Glomerular endothelial cell (primary cell): ENCODE measurements around the gene R3HDM2. TPM values are rescaled to one million over a fixed set of nuclear protein-coding genes. Genes with fewer than 3 reads are reported as not detected.
A peak's percentile ranks its signal among the peaks of the same experiment; 100 is the strongest.
"Not testable (repeated sequence)": the region's sequence is repeated elsewhere in the genome, so short reads cannot be mapped to it uniquely, and the experiment has no call there.

Source experiments
- DNase-seq: peaks from one replicate; pipeline ENCODE4 v3.0.0-alpha.2; 2011; ENCODE audit warnings: low read depth, low spot score; ENCODE audit errors: extremely low read depth
- total RNA-seq: library from RNA; depleted of rRNA; stranded (reverse); fragments of >200 nt; gene quantifications from 2 replicates; pipeline ENCODE4 v1.2.3, GENCODE V29; 2015

R3HDM2 gene
- total RNA-seq, 1 donor from 2014 or later: 18.6 TPM

- DNase-seq: no peak
These were observed 46.4 kb downstream of the R3HDM2 start for GRCh38 chr12:57384478-57384877.

DNA sequence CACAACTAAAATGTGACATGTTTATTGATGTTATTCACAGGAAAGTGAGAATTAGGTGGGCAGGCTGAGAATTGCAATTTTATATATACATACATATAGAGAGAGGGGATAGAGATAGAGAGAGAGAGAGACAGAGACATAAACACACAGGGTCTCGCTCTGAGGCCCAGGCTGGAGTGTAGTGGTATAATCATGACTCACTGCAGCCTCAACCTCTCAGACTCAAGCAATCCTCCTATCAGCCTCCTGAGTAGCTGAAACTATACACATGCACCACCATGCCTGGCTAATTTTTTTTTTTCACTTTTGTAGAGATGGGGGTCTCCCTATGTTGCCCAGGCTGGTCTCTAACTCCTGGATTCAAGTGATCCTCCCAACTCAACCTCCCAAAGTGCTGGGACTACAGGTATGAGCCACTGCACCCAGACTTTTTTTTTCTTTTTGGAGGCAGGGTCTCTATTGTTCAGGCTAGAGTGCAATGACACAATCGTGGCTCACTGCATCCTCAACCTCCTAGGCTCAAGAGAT lies 49.1 kb downstream of the R3HDM2 start:
- DNase-seq: no peak

DNA sequence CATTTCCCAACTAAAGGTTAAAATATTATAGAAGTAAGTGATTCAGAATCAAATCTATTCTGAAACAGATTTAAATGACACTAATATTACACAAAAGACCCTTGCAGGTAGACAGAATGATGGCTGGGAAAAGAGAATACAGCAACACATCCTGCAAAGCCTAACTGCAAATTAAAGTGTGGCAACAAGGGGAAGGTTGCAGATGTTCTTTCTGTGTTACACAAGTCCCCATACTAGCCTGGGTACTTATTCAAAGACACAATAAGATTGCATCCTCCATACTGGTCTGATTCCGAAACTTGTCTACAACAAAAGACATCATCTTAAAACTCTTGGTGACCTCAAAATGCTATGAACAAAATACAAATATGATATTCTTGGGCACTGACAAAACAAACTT lies 50.5 kb downstream of the R3HDM2 start:
- DNase-seq: no peak

DNA sequence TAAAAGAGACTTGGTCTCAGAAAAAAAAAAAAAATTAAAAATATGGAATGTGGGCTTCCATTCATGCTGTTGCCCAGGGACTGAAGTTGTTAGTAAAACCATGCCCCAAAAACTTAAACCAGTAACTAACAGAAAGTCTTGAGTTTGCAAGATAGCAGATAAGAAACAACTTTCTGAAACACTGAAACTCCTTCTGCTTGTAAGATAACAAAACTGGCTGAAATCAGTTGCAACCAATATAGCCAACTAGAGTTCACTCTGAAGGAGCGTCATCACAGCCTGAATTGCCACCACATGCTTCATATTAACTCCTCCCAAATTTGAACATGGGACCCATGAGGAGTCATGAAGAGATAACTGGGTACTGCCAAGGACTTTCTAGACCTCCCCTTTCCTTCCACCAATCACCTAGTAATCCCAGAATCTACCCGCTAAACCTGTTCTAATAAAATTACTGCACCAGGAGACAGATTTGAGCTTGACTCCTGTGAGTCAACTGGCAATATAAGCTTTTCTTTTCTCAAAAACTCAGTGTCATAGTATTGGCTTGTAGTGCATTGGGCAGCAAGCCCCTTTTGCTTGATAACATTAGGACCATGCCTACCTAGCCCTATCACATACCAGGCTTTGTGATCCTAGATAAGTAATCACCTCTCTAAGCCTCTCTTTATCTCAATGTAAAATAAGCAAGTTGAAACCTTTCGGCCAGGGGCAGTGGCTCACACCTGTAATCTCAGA lies 53.6 kb downstream of the R3HDM2 start:
- DNase-seq: no peak

DNA sequence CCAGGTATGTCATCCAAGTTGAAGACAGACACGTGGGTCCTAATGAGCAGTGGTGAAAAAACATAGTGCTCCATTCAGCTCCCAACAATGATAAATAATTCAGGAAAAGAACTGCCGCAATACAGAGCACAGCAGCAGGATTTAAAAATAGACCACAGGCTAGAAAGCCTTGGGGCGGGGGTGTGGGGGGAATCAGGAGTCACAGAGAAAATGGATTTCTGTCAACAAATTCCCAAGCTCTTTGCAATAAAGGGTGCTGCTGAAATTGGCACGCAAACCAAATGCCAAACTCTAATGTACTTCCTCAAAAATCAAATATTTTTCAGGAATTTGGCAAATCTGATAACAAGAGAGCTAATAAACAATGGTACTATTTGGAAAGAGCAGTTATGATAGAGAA lies 58.6 kb downstream of the R3HDM2 start:
- no peak for DNase-seq

DNA sequence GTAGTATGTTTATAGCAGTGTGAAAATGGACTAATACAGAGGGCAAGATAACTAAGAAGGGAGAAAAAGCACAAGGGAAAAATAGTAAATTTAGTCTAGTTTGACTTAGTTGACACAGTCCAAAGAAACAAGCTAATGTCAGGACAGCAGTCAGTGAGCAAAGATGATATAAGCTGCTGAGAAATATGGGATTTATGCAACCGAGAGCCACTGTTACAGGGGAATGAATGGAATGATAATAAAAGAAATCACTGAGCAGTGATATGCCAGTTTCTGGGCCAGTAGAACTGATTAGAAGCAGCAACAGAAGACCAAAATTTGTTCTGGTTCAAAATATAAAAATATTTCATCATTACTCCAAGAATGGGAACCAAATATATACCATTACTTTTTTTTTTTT lies 60.1 kb downstream of the R3HDM2 start:
- DNase-seq: no peak

DNA sequence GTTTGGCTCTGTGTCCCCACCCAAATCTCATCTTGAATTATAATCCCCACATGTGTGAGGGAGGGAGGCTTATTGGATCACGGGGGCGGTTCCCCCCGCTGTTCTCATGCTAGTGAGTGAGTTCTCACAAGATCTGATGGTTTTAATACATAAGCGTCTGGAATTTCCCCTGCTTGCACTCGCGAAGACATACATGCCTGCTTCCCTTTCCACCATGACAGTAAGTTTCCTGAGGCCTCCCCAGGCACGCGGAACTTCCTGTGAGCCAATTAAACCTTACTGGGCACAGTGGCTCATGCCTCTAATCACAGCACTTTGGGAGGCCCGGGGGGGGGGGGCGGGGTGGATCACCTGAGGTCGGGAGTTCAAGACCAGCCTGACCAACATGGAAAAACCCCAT lies 60.8 kb downstream of the R3HDM2 start:
- DNase-seq: no peak

DNA sequence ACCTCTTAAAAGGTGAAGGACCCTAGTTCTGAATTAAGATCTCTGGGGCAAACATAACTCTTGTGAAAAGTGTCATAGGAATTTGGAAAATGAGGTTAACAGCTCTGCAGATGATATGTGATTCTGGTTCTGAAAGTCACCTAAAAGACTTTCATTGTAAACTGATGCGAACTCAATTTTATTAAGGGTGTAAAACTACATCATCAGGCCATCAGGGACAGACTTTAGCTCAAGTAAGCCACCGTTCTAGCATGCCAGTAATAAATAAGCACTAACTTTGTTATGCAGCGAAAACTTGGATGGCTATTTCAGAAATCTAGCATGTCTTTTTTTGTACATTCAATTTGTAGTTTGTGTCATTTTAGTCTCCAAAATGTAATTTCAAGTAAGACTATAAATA lies 61.6 kb downstream of the R3HDM2 start:
- no peak for DNase-seq

- DNase-seq: no peak
These were observed 62.3 kb downstream of the R3HDM2 start for GRCh38 chr12:57368349-57369095.

GRCh38 chr12:57367121-57367520 lies 63.7 kb downstream of the R3HDM2 start:
- no peak for DNase-seq

DNA sequence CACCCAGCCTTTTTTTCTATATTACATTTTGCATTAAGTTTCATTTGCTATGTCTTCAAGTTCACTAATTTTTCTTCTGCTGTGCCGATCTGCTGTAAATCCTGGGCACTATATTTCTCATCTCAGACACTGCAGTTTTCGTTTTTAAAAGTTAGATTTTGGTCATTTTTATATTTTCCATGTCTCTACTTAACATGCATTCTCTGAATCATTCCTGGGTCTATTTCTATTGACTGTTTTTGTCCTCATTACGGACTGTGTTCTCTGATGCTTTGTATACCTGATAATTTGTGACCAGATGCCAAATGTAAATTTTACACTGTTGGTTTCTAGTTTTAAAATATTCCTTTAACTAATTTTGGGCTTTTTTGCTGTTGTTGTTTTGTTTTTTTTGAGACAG lies 64.5 kb downstream of the R3HDM2 start:
- DNase-seq: no peak

DNA sequence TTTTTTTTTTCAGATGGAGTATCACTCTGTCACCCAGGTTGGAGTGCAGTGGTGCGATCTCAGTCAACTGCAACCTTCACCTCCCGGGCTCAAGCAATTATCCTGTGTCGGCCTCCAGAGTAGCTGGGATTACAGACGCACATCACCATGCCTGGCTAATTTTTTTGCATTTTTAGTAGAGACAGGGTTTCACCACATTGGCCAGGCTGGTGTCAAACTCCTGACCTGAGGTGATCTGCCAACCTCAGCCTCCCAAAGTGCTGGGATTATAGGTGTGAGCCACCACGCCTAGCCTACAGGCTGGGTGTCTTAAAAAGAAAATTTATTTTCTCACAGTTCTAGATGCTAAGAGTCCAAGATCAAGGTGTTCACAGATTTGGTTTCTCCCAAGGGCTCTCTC lies 66.7 kb downstream of the R3HDM2 start:
- not testable (repeated sequence) for DNase-seq

GRCh38 chr12:57360468-57360867 lies 70.4 kb downstream of the R3HDM2 start:
- DNase-seq: no peak

GRCh38 chr12:57358646-57359045 lies 72.2 kb downstream of the R3HDM2 start:
- no peak for DNase-seq

DNA sequence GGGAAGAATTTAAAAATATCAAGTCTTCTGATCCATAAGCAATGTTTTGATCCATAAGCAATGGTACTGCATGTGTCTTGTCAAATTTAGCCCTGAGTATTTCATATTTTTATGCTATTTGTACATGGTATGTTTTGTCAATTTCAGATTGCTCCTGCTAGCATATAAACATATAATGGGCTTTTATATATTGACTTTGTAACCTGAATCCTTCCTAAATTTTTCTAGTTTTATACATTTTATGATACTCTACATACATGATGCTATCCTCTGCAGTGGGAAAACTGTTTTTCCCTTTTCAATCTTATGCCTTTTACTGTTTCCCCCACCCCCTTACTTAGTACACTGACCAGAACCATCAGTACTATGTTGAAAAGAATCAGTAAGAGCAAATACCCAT lies 75.1 kb downstream of the R3HDM2 start:
- no peak for DNase-seq

DNA sequence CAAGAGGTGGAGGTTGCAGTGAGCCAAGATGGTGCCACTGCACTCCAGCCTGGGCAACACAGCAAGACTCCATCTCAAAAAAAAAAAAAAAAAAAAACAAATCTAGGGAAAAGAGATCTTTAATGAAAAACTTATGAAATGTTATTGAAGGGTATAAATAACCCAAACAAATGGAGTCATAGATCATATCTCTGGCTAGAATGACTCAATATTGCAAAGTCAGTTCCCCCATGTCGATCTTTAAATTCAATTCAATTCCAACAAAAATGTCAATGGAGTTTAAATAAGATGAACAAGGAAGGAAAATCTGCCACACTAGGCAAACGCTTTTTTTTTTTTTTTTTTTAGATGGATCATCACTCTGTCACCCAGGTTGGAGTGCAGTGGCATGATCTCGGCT lies 78.7 kb downstream of the R3HDM2 start:
- DNase-seq: no peak

GRCh38 chr12:57347284-57347683 lies 83.6 kb downstream of the R3HDM2 start:
- DNase-seq: no peak

DNA sequence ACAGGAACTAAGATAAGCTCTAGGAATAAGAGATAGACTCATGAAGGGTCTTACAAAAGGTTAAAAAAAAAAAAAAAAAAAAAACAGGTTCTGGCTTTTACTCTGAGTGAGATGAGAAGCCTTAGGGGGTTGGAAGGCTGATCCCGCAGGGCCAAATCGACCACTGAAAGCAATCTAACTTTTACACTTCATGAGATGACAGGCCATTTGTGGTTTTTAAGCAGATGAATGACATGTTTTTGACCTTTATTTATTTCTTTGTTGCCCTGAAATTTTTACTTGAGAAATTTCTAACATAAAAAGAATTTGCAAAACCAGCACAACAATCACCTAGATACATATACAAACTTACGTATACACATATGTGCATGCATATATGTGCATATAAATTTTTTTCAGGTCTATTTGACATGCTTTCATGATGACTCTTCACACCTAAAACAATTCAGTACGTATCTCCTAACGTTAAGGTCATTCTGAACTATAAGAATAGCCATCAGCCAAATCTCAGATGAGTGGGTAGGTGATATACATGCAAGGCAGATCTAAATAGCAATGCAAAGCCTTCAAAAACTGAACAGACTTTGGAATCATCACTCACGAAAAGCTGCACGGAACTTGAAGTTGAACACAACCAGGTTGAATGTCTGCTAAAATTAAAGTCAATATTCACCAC lies 87.0 kb downstream of the R3HDM2 start:
- no peak for DNase-seq

DNA sequence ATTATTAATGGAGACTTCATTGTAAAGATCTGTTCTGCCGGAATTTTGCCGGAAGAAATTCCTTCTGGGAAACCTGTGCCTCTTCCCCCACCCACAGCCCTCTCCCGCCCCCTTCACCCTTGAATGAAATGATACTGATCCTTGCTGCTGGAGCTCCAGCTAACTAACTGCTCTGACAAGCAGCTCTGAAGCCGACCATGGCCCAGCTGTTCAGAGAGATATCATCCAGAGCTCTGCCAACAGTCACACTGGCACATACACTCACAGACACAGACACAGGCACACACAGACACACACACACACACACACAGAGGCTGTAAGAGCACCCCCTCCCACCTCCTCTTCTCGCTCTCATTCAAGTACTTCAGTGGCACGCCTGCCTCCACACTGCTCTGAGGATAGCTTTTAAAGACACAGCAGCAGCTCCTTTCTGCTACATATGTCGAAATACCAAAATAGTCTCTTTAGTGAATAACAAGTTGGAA lies 88.6 kb downstream of the R3HDM2 start:
- no peak for DNase-seq

- no peak for DNase-seq
These were observed 89.4 kb downstream of the R3HDM2 start for GRCh38 chr12:57341275-57341990.

DNA sequence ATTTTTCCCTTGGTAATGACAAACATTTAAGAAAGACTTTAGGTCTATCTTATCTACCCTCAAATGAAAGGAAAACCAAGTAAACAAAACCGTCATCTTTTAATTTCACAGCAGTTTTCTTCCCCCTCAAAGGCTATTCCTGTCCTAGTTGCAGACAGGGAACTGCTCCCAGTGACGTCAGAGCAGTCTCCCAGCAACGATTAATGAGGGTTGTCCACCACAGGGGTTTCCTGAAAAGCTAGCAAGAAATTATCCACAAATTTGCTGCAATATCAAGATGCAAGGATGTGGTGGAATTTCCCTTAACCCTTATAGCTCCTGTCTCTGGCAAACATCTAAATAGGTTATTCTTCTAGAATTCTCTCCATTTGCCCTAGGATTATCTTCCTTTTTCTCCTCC lies 90.7 kb downstream of the R3HDM2 start:
- peak; percentile 12 for DNase-seq
